ENCODE results near the gene ADAM12.

DNA sequence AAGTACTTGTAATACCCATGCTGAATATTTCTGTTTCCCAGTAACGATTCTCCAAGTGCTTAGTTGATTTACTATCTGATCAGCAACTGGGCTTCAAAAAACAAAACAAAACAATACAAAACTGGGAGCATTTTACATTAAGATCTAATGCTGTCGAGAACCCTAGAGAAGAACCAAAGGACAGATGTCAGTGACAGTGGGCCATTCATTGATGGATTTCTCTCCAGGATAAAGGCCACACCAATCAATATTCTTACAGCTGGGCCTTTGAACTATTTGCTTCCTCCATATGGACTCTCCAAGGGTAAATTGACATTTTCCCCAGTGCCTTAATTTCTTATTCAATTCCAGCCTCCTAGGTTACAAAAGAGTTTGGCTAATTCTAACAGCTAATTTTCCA, 217.5 kb downstream of the ADAM12 start:
- TF ChIP-seq ZNF384 (IDR thresholded peaks at IDR 0.05), result no peak
- TF ChIP-seq TARDBP (IDR thresholded peaks at IDR 0.05), result no peak
- TF ChIP-seq FOXM1 (IDR thresholded peaks at IDR 0.05; ENCODE audit: borderline replicate concordance), result no peak
- no peak for TF ChIP-seq ARNT (IDR thresholded peaks at IDR 0.05)
- TF ChIP-seq LEF1 (IDR thresholded peaks at IDR 0.05; ENCODE audit: borderline replicate concordance), result no peak
- TF ChIP-seq SUZ12 (IDR thresholded peaks at IDR 0.05), result no peak
- TF ChIP-seq BHLHE40 (IDR thresholded peaks at IDR 0.05; ENCODE audit: borderline replicate concordance), result no peak
- no peak for TF ChIP-seq HDGF (IDR thresholded peaks at IDR 0.05; ENCODE audit: borderline replicate concordance)
- TF ChIP-seq, protein P1, sequence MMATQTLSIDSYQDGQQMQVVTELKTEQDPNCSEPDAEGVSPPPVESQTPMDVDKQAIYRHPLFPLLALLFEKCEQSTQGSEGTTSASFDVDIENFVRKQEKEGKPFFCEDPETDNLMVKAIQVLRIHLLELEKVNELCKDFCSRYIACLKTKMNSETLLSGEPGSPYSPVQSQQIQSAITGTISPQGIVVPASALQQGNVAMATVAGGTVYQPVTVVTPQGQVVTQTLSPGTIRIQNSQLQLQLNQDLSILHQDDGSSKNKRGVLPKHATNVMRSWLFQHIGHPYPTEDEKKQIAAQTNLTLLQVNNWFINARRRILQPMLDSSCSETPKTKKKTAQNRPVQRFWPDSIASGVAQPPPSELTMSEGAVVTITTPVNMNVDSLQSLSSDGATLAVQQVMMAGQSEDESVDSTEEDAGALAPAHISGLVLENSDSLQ (IDR thresholded peaks at IDR 0.05), result no peak
- no peak for TF ChIP-seq L3MBTL2 (conservative IDR thresholded peaks at IDR 0.05)
- no peak for TF ChIP-seq FOXA1 (IDR thresholded peaks at IDR 0.05)
- no peak for TF ChIP-seq SP1 (IDR thresholded peaks at IDR 0.05)
